GM18526 (cell line): ENCODE results near the gene RPS6KA5.

Experiments used
- POLR2A ChIP-seq: IDR thresholded peaks from 3 replicates; pipeline ENCODE4 v1.6.1; 2011; ENCODE audit not compliant: insufficient read length; ENCODE audit errors: extremely low read depth

RPS6KA5 gene

DNA sequence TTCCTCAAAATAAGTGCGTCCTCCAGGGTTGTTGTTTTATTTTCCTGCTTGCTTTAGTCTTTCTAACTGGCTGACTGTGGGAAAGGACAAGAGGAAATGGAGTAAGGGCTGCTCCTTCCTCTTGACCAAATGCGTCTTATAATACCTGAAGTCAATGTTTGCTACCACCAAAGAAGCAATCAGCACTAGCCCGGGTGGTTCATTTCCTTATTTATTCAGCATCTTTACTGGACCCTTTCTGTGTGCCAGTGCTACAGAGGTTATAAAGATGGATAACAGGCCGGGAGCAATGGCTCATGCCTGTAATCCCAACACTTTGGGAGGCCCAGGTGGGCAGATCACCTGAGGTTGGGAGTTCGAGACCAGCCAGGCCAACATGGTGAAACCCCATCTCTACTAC lies 15.1 kb upstream of the RPS6KA5 start:
- TF ChIP-seq POLR2A: no peak

DNA sequence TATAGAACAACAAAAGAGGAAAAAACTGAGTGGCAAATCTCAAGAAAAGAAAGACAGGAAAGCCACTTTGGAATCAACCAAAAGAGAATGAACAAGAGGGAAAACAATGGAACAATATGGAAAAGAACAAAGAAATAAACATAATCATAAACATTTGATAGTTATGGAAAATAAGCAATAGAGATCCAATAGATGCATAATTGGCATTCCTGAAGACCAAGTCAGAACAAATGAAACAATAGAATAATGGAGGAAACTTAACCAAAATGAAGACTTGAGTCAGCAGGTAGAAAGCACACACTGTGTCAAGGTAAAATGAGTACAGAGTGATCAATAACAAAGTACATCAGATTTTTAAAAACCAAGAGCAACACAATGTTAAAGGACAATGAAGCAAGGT lies 10.1 kb upstream of the RPS6KA5 start:
- no peak for TF ChIP-seq POLR2A

DNA sequence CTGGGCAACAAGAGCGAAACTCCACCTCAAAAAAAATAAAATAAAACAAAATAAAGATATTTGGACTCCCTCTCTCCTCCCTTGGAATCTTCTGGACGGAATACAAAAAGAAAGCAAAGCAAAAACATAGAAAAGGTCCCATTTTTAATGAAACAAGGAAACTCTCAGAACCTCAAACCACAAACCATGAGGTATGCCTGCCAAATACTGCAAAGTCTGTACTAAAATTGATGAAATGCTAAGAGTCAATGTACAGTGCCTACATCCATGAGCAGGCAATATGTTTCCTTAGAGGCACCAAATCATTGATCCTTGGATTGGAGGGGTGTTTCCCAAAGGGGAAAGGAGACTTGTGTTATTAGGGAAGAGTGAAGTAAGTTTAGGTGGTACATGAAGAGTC lies 8.2 kb upstream of the RPS6KA5 start:
- TF ChIP-seq POLR2A: no peak

DNA sequence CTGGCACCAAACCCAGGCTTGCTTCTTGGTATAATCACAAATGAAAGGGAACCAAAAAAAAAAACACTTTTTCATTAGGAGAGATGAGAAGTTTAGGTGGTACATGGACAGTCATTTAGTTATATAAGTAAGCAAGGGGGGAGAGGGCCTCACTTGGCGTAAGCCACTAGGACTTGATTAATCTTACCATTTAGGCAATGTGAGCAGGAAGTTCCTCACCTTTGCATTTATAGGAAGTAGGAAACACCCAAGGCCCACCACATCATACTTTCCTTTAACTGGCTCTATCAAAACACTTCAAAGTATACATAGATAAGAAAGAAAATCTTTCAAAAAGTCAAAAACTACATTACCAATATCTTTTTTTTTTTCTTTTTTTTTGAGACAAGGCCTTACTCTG lies 6.7 kb upstream of the RPS6KA5 start:
- no peak for TF ChIP-seq POLR2A

DNA sequence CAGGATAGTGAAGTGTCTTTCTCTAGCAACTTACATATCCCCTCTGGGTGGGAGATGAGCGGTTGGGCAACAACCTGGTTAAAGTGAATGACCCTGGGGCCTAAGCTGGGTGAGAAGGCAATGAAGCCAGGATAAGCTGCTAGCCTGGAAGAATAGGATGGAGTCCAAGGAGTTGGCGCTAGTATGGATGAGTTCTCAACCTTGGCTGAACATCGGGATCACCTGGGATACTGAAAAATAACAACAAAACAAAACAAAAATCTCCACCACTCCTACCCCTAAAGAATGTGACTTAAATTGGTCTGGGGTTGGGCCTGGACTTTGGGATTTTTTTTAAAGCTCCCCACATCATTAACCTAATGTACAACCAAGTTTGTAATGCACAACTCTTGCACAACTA lies 4.8 kb upstream of the RPS6KA5 start:
- no peak for TF ChIP-seq POLR2A

DNA sequence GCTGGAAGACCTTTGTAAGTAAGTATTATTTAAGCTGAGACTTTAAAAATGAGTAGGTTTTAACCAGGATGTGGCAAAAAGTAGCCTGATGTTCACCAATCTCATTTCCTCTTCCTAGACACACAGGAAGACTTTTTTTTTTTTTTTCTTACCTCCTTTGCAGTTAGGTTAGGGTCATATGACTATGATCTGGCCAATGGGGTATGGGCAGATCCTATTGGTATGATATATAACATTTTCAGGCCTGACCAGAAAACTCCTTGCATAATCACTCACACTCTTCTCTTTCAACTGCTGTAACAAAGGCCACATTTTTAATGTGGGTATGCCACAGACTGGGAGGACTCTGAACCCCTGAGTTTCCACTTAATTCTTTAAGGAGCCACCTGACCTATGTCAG lies 2.7 kb upstream of the RPS6KA5 start:
- no peak for TF ChIP-seq POLR2A

DNA sequence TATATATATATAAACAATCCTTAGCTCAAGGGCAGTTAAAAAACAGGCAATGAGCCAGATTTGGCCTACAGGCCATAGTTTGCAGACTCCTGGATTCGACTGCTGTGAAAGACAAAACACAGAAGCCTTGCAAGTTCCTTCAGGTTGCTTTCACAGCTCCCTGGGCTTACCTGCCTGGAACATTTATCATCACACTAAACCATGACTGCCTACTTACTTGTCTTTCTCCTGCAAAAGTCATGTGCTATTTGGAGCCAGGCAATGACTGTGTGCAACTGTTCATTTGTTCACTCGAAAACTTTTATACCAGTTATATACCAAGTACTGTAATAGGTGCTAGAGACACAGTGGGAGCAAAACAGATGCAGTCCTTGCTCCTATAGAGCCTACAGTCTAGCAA lies 2.2 kb upstream of the RPS6KA5 start:
- TF ChIP-seq POLR2A: no peak

DNA sequence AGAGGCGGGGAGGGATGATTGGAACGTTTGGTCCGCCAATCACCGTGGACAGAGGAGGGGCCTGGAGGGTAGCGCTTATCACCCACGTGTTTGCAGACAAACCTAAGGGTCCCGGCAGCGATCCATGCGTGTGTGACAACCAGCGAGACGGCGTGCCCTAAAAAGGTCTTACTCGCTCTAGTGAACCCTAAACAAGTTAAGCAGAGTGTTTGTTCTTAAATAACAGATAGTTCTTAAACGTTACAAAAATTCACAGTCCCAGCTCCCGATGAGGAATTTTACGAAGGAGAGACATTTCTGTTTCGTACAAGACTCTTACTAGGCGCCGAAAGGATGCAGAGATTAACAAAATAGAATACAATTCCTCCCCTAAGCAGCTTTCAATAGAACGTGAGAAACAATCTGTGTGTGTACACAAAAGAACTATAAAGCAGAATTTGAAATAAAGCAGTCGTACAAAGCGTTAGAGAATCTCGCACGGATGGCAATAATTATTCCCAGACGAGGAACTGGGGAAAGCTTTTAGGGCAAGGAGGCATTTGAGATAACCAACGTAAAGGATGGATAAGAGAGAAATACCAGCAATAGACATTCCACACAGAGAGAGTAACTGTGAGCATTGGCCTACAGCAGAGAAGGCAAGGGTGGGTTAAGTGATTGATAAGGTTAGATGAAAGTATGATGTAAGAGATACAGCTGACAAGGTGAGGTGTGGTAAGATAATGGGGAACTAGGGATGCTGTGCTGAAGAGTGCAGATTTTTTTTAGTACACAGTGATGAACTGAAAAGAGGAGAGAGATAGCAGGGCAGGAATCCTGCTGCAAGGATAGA lies 831 bp upstream of the RPS6KA5 start:
- TF ChIP-seq POLR2A: no peak

DNA sequence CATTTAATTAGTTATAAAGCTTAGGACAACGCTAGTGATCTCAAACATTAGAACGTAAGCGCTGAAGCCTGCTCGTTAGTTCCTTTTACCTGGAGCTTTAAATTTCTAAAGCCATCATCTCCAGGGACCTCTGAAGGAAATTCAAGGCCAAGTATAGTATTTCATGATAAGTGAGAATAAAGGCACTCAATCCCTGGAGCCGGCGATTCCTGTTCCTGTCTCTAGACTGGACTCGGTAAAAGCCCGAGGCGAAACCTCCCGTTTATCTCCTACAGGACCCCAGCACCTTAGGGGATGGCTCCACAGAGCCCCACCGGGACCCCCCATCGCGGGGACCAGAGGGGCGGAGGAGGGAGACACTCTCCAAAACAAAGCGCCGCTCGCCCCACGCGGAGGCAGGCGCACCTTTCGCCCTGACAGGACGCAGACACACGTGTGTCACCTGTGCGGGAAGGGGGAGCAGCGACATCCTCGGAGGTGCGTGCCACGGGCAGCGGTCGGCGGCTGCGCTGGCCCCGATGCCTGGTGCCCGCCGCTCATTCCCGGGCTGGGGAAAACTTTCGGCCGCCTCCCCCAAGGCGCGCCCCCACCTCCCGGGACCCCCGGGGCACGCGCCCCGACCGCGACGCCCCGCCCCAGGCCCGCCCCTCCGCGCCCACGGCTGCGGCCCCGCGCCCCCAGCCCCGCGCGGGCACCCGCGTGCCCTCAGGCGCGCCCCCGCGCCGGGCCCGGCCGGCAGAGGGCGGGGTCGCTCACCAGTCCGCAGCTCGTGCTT lies 678 bp downstream of the RPS6KA5 start:
- no peak for TF ChIP-seq POLR2A

DNA sequence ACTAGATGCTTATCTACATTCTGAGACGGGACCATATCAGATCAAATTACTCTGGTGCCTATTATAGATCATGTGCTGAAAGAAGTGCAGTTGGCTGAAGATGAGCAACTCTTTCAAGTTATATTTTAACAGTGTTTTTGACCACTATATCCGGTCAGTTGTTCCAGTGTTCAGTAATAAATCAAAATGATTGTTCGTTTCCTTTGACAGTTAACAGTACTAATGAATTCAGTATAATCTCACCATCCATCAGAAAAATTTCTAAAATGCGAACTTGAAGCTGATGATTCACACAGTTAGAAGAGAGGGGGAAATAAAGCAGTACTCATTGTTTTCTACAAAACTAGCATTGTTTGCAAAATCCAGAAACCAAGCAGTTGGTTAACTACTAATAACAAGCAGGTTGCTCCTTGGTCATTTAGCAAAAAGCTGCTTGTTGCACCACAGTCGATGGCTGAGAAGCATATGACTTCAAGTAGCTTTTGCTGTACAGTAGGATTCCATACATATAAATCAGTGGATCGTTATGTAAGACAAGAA lies 2.3 kb downstream of the RPS6KA5 start:
- no peak for TF ChIP-seq POLR2A

DNA sequence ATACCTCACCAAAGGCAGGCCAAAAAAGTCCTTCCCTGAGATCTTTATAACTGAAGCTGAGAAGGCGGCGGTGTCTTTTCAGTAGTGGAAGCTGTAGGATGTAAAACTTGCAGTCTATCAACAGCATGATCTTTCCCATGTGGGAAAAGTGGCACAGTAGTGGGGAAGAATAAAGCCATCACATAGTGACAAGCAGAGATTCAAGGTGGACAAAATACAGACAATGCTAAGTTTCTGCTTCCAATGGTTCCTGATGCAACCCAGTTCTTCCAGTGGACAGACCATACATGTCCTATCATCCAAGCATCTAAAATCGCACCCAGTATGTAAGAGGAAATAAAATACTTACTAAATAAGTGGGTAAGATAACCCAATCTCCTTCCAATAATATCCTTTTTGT lies 4.1 kb downstream of the RPS6KA5 start:
- no peak for TF ChIP-seq POLR2A

DNA sequence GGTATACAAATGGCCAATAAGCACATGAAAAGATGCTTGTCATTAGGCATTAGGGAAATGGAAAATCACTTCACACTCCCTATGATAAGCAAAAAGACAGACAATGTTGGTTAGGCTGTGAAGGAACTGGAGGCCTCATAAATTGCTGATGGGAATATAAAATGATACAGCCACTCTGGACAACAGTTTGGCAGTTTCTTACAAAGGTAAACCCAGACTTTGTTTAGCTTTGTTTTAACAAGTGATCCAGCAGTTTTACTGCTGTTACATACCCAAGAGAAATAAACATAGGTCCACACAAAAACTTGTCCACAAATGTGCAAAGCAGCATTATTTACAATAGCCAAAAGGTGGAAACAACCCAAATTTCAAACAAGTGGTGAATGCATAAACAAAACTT lies 5.4 kb downstream of the RPS6KA5 start:
- TF ChIP-seq POLR2A: no peak

DNA sequence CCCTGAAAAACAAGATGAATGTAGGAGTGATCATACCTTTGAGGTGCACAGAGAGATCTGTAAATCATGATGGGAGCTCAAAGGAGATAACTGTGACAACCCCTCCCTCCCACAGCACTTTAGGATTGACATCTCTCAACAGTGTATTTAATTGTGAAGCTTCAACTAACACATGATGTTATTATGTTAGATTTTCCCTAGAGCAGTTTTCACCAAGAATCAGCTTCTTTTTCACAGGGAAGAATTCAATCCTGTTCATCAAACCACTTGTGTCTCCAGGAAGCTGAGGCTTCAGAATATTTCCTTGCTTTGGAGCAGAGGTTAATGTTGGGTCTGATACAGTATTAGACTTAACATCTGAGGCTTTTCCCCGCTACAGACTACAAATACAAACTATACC lies 11.8 kb downstream of the RPS6KA5 start:
- TF ChIP-seq POLR2A: no peak

DNA sequence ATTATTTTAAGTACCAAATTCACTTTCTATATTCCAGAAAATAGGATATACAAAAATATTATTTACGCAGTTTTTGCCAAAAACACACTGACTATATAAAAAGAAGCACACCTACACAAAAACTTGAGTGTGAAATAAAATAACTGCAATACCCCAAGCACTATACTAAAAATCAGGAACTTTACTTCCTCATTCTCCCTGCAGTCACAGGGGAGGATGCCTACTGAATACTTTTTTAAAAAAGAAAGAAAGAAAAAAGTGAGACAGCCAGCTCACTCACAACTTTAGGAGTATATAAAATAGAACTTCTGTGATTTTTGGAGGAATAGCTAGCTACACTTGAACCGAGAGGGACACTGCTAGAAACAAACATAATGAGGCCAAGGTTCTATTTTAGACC lies 12.2 kb downstream of the RPS6KA5 start:
- TF ChIP-seq POLR2A: no peak

DNA sequence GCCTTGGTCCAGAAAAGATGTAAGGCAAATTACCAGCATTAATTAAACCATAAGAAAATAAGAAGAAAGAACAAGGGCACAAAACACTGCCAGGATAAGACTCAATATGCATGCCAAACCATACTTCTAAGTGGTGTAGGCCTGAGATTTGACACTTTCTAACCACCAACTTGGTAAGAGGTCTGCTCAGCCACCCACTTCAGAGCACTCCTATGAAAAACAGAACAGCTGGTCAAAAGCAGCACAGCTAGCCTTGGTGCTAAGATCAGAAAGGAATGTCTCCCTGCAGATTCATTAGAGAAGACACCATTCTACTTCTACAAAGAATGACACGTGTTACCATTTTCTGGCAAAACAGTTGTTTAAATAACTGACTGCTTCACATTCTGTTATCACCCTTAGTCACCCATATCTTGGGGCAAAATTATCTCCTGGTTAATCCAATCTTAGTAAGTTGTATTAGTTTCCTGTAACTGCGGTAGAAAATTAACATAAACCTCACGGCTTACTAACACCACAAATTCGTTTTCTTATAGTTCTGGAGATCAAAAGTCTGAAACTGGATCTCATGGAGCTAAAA lies 13.2 kb downstream of the RPS6KA5 start:
- TF ChIP-seq POLR2A: no peak

DNA sequence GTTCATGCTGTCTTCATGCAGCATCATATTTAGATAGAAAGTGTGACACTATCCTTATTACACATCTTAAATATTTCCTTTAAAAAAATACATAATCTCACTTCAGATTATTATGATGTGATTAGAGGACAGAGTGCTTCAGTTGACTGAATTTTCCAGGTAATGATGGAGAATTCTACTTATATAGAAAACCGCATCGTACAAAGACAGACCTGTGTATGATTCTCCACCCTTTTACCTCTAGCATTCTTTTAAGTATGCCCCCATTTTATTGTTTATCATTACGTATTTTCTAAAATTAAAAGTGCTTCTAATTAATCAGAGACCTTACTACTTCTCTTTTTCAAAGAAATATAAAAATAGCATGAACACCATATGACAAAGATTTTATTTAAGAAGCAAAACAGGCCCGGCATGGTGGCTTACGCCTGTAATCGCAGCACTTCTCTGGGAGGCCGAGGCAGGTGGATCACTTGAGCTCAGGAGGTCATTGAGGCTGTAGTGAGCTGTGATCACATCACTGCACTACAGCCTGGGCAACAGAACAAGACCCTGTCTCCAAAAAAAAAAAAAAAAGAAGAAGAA lies 13.9 kb downstream of the RPS6KA5 start:
- TF ChIP-seq POLR2A: no peak

DNA sequence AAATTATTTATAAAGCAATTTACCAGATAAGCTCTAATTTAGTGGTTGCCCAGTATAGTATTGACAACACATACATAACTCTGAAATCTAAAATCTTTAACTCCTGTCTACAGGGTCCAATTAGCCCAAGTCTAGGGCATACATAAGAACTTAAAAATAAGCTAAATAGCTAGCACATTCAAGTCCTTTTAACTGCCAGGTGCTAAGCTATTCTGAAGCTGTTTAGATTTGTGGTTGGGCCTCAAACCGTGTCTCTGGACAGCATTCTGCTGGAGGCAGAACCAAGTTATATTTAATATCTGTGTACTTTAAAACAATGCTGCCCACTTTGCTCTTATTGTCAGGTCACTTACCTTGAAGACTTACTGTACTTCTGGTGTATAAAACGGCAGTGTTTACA lies 19.0 kb downstream of the RPS6KA5 start:
- no peak for TF ChIP-seq POLR2A
